Fibroblast of lung (primary cell): ENCODE measurements around the gene HES1.

Source experiments
- CTCF ChIP-seq, 2 donors: IDR thresholded peaks in 1 of 2; conservative IDR thresholded peaks in 1 of 2; 1 replicate in 1 of 2; 2 replicates in 1 of 2; pipeline ENCODE4 v1.5.1; 2011 to 2012; ENCODE audit warnings: low read length in 2 of 2, control low read depth in 1 of 2, inconsistent platforms in 1 of 2, low read depth in 1 of 2, mild to moderate bottlenecking in 1 of 2
- EZH2 ChIP-seq: IDR thresholded peaks from 2 replicates; pipeline ENCODE4 v1.5.1; 2012; ENCODE audit warnings: low read length, control low read depth, mild to moderate bottlenecking; ENCODE audit errors: missing control alignments

GRCh38 chr3:194185221-194185620, 49.3 kb downstream of the HES1 start:
- TF ChIP-seq CTCF (conservative IDR thresholded peaks at IDR 0.05 in 1 of 2, IDR thresholded peaks at IDR 0.05 in 1 of 2; ENCODE audit: low read depth in 1 of 2, low read length in 2 of 2) (no peak), EZH2 (no peak)
